ENCODE measurements around the gene RBP5.
A peak's percentile ranks its signal among the peaks of the same experiment; 100 is the strongest.
"Not testable (repeated sequence)": the region's sequence is repeated elsewhere in the genome, so short reads cannot be mapped to it uniquely, and the experiment has no call there.

The RBP5 gene

DNA sequence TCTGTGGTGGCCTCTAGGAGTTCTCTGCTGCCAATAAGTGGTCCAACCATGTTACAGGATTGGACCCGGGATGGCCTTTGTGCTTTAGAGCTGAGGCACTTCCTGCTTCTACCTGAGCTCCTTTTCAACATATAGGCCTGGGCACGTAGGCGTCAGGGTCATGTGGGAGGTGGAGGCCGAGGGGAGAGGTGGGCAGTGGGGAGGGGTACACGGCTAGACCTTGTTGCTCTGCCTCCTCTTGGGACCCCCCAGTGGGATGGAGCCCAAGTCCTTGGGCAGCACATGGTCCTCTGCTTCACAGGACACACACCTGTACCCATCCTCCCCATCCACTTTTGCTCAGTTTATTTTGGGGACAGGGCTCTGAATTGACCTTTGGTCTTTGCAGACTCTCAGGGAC, 7.4 kb downstream of the RBP5 start:
- no peak for DNase-seq

GRCh38 chr12:7120166-7120565, 8.5 kb downstream of the RBP5 start:
- DNase-seq, result no peak

GRCh38 chr12:7118881-7119280, 9.8 kb downstream of the RBP5 start:
- DNase-seq, result no peak

DNA sequence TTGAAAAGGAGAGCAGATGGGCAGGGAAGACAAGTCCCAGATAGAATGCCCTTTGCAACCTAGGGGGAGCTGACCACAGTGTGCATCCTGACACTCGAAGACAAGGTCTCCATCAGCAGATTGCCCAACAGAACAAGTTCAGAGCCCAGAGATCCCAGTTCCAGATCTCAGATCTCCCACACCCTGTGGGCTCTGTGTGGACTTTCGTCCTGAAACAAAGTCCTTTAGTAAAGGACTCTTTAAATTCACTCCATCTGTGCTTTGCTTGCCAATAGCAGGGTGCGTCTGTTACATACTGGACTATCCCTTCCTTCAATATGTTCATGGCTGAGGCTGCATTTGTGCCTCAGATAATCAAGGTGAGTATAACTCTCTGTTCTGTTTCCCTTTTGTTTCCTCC, 11.0 kb downstream of the RBP5 start:
- DNase-seq, result no peak

GRCh38 chr12:7116916-7117315, 11.8 kb downstream of the RBP5 start:
- DNase-seq, result no peak

DNA sequence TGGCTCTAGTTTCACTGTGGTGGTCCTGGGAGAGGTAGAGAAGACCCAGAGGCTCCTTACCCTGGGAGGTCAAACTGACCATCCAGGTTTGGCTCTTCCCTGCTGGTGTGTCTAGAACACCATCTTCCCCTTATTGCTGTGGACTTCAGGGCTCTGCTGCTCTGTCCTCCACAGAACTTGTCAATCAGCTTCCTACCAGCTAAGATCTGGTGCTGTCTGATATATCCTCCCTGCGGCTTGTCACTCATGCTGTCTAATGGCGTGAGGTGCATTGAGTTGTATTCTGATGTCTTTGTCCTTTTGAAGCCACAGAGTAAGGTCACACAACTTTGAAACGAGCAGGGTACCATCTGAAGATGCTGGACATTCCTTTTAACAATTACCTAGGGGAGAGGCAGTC, 12.5 kb downstream of the RBP5 start:
- no peak for DNase-seq

DNA sequence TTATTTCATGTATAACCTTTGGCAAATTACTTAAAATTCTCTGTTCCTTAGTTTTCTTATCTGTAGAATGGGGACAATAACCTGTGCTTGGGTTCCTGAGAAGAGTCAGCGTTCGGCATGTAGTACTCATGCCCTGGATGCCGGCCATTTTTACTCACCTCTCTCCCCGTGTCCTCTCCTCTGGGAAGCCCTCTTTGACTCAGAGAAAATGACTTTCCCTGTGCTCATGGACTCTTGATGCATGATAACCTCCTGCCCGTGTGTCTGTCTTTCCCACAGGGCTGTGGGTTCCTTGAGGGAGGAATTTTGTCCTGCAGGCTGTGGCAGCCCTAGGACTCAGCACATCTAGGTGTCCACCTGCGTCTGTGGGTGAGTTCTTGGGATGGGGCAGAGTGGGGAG, 13.8 kb downstream of the RBP5 start:
- no peak for DNase-seq

- DNase-seq, result no peak
These were observed 14.7 kb downstream of the RBP5 start for GRCh38 chr12:7114008-7114407.

GRCh38 chr12:7113389-7113871, 15.3 kb downstream of the RBP5 start:
- DNase-seq, result peak; percentile 38

- DNase-seq, result no peak
These were observed 16.6 kb downstream of the RBP5 start for GRCh38 chr12:7112041-7112440.

DNA sequence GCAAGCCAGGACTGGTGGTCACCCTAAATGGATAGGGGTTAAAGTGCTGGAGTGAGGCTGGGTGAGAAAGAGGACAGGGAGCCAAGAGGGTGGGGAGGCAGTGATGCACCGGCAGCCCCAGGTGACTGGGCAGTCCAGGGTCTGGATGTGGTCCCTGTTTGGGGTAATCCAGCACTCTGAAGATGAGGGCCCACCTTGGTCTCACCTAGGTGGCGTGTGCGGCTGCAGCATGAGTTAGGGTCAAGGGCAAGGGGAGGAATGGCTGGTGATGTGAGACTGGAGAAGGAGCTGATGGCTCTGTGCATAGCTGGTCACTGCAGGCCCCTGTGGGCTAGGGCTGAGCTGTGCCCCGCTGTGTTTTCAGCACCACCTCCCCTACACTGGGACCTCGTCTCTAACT, 18.0 kb downstream of the RBP5 start:
- DNase-seq, result no peak

DNA sequence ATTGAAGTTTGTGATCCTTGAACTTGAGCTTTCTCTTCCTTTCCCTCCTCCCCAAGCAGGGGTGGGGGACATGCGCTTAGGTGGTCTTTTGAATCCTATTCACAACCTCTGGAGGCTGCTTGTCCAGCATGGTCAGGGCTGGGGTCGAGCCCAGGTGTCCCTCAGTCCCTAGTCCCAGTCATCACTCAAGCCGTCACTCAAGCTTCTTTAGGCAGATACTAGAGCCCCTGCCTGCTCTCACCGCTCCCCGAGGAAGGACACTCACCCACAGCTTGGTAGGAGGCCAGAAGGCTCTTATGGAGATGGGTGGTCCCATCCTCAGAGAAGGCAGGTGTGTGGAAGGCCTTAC, 19.1 kb downstream of the RBP5 start:
- DNase-seq, result no peak

DNA sequence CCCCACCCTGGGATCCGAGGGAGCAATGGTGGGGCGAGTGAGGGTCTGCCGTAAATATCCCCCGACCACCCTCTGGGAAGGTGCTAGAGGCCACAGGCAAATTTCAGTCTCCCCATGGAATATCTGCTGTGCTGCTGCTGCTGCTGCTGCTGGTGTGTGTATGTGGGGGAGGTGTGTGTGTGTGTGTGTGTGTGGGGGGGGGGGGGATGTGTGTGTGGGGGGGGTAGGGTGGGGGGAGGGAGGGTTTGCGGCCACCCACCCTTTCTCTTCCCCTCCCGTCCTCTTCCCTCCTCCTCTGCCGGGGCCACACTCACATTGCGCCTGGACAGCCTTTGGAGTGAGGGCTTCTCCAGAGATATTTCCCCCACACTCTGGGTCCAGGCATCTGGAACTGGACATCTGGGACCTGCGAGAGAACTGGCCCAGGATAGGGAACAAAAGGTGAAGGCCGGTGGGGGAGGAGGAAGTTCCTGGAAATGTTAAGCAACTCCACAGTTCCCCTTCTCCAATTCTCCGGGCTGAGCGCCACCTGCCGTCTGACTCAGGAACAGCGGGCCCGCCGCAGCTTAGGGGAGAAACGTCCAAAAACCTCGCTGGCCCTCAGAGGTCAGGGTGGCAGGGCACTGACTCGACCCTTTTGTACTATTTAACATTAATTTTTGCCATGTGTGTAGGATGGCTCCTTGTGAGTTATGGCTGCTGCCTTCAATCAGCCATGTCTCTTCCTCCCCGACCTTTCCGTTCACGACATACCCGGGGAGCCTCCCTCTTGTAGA, 19.7 kb downstream of the RBP5 start, which contains the start of gene C1RL:
Gene C1RL (minus strand): TSS at position 419 of the 776 bp plus-strand sequence. CDS start 34 bp downstream, at position 385.
- peak; percentile 94 for DNase-seq

DNA sequence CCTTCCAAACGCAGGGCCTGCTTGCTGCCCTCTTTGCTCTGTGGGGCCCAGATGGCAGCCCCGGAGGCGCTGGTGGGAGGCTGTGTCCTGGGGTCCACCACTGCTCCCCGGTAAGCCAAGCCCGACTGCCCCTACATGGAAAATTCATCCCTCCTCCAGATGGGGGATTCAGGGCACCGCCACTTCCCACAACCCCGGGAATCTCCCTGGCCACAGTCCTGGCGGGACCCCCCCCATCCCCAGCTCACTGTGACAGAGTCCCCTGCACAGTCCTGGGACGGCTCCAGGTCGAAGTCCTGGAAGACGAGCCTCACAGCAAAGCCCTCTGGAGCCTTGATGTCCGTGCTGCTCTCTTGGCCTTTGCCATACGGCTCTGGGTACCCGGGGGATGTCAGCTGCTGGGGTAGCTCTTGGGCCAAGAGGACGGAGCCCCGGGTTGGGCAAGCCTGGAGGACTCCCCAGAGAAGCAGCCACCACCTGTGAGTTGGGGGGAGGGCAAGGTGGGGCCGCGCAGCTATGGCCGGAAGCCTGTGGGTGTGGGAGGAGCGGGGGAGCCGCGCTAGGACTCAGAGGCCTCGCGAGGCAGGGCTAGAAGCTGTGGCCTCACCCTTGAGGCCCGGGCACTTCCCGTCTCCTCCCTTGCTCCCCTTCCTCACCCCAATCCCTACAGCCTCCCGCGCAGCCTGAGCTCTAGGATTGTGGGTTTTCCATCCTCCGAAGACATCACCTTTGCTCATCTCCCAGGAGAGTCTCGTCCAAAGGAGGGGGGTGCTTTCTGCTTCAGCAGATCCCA, 20.5 kb downstream of the RBP5 start:
- DNase-seq, result peak; percentile 96

DNA sequence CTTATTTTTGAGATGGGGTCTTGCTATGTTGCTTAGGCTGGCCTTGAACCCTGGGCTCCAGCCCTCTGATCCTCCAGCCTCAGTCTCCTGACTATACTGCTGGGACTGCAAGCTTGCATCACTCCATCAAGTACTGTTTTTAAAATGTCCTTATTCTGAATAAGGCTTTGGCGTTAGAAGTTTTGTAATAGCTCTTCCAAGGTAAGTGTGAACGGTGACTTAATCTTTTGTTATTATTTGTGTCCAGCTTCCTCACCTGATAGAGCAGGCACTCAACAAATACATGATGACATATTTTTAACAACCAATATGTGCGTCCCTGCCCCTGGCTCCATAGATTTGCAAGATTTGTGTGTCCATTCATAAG, 21.1 kb downstream of the RBP5 start:
- DNase-seq, result peak; percentile 66

GRCh38 chr12:7107181-7107580, 21.5 kb downstream of the RBP5 start:
- not testable (repeated sequence) for DNase-seq

DNA sequence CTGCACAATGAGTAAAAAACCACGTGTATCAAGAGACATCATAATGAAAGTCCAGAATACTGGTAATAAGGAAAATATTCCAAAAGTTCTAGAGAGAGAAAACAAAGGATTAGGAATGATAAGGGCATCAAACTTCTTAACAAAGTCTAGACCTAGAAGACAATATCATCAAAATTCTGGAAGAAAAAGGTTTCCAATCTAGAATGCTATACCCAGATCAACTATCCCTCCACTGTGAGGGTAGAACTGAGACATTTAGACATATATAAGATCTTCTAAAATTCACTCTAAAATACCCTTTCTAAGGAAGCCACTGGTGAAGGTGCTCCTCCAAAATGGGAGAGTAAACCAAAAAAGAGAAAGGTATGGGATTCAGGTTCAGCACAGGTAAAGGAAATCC, 22.6 kb downstream of the RBP5 start:
- no peak for DNase-seq

GRCh38 chr12:7103837-7104584, 24.7 kb downstream of the RBP5 start:
- DNase-seq, result no peak

- DNase-seq, result no peak
These were observed 26.1 kb downstream of the RBP5 start for GRCh38 chr12:7102582-7102981.

GRCh38 chr12:7101694-7102131, 27.0 kb downstream of the RBP5 start:
- no peak for DNase-seq

DNA sequence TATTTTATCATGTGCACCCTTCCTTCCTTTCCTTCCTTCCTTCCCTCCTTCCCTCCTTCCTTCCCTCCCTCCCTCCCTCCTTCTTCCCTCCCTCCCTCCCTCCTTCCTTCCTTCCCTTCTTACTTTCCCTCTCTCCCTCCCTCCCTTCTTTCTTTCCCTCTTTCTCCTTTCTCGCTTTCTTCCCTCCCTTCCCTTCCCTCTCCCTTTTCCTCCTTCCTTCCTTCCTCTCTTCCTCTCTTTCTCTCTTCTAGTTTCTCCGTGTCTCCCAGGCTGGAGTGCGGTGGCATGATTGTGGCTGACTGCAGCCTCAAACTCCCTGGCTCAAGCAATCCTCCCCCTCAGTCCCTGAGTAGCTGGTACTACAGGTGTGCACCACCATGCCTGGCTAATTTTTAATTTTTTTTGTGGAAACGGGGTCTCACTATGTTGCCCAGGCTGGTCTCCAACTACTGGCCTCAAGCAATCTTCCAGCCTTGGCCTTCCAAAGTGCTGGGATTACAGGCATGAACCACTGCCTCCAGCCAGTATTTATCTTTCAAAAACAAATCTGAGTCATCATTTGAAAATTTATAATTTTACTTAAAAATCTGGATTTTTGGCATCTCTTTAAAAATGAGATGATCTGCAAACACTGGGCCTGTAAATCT, 27.5 kb downstream of the RBP5 start:
- DNase-seq, result no peak

- DNase-seq, result peak; percentile 88
These were observed 28.4 kb downstream of the RBP5 start for GRCh38 chr12:7100239-7100638.

Measured in NCI-H146 (cell line).